Peyer's patch (tissue), 4 donors: ENCODE results near the gene PLIN4.
"Not testable (repeated sequence)": the region's sequence is repeated elsewhere in the genome, so short reads cannot be mapped to it uniquely, and the experiment has no call there.

Source experiments
- POLR2A ChIP-seq, 2 donors: fragments of 450-650 bp; IDR thresholded peaks; one replicate each; pipeline ENCODE4 v1.5.1; 2017; ENCODE audit warnings: antibody characterized with exemption in 2 of 2, mild to moderate bottlenecking in 2 of 2, moderate library complexity in 2 of 2
- TF ChIP-seq, protein P1 (sequence below), 6 experiments: fragments of 450-650 bp in 4 of 6; fragments of 200-600 bp in 2 of 6; sonication (generic) in 1 of 6; IDR thresholded peaks; one replicate each; pipeline ENCODE4 v1.5.1; 2017 to 2019; ENCODE audit warnings: antibody characterized with exemption in 6 of 6, mild to moderate bottlenecking in 3 of 6, moderate library complexity in 1 of 6

DNA sequence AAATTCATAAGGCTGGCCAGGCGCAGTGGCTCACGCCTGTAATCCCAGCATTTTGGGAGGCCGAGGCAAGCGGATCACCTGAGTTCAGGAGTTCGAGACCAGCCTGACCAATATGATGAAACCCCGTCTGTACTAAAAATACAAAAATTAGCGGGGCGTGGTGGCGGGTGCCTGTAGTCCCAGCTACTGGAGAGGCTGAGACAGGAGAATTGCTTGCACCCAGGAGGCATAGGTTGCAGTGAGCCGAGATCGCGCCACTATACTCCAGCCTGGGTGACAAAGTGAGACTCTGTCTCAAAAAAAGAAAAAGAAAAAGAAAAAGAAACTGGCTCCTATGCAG lies 23.5 kb upstream of the PLIN4 start:
- TF ChIP-seq, protein P1, sequence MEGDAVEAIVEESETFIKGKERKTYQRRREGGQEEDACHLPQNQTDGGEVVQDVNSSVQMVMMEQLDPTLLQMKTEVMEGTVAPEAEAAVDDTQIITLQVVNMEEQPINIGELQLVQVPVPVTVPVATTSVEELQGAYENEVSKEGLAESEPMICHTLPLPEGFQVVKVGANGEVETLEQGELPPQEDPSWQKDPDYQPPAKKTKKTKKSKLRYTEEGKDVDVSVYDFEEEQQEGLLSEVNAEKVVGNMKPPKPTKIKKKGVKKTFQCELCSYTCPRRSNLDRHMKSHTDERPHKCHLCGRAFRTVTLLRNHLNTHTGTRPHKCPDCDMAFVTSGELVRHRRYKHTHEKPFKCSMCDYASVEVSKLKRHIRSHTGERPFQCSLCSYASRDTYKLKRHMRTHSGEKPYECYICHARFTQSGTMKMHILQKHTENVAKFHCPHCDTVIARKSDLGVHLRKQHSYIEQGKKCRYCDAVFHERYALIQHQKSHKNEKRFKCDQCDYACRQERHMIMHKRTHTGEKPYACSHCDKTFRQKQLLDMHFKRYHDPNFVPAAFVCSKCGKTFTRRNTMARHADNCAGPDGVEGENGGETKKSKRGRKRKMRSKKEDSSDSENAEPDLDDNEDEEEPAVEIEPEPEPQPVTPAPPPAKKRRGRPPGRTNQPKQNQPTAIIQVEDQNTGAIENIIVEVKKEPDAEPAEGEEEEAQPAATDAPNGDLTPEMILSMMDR (IDR thresholded peaks at IDR 0.05), result not testable (repeated sequence)
- not testable (repeated sequence) for TF ChIP-seq POLR2A (IDR thresholded peaks at IDR 0.05)
